ENCODE measurements around the gene DHX29.

DNA sequence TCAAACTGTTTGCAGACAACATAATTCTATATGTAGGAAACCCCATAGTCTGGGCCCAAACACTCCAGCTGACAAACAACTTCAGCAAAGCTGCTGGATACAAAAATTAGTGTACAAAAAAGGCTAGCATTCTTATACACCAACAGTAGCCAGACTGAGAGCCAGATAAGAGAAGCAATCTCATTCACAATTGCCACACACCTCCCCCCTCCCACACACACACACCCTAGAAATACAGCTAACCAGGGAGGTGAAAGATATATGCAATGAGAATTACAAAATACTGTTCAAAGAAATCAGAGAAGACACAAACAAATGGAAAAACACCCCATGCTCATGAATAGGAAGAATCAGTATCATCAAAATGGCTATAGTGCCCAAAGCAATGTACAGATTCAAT lies 9.3 kb upstream of the DHX29 start:
- TF ChIP-seq CTCF (conservative IDR thresholded peaks at IDR 0.05 in 1 of 2, IDR thresholded peaks at IDR 0.05 in 1 of 2; ENCODE audit: low read depth in 1 of 2, low read length in 2 of 2): no peak
- TF ChIP-seq EZH2 (IDR thresholded peaks at IDR 0.05; ENCODE audit: low read length, missing control alignments): no peak
